Measurements from ENCODE around the gene YIF1B. TPM values are rescaled to one million over a fixed set of nuclear protein-coding genes. Genes with fewer than 3 reads are reported as not detected.

Gene YIF1B
- total RNA-seq, 1 donor from 2014 or later = 72.2 TPM

DNA sequence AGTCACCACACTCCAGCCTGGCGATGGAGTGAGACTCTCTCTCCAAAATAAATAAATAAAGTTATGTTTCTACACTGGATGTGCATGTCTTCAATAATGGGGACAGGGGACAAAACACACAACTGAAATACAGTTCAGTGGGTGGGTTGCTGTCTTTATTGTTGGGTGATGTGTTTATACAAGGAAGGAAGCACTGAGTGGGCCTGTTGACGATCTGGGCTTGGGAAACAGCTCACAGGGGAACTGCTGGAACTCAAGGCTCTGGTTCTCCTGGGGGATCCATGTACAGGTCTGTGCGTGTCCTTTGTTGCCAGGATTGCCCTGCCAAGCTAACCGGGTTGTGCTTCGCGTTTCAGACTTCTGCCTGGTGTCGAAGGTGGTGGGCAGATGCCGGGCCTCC lies 32.5 kb downstream of the YIF1B start:
- no peak for DNase-seq (ENCODE audit: low read depth)
- no peak overlapping the region for H3K4me3 ChIP-seq (ENCODE audit: low read depth, low read length)
- no peak for TF ChIP-seq CTCF (conservative IDR thresholded peaks at IDR 0.05; ENCODE audit: low read depth, low read length)

GRCh38 chr19:38281811-38282566 lies 33.8 kb downstream of the YIF1B start:
- H3K4me3 ChIP-seq (ENCODE audit: low read depth, low read length) = no peak overlapping the region
- no peak for TF ChIP-seq CTCF (conservative IDR thresholded peaks at IDR 0.05; ENCODE audit: low read depth, low read length)
- DNase-seq (ENCODE audit: low read depth) = no peak

DNA sequence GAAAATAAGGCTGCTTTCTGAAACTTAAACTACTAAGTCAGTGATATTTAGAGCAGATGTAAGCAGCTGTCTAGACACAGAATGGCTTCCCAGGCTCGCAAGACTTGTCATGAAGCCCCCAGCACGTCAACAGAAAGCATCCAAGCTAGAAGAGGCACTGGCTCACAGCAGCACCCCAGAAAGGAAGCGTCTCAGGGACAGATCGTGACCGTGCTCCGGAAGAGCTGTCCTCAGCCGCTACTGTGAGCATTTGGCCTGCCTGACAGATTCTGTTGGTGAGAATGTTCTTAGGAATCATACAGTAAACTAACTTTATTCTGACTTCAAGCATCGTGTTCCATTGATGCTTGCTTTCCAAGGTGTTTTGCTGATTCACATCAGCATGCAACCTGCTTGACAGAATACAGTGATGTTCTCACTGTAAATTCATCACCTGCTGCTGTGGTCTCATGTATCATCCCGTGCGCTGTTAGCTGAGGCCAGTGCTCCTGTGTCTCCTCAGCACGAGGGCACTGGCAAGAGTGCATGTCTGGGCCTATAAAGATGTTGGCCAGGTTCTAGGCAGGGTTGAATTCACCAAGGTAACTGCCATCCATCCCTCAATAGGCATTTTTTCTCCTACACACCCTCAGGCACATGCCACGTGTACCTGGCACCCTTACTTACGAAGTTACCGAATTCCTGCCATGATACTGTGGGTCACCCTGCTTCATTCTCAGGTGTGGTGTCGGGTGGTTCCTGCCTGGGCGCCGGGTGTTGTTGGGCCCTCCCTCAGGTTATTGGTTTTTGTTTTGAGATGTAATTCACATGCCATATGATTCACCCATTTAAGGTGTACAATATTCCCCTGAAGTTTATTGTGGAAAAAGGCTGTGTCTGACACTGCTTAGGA lies 35.5 kb downstream of the YIF1B start:
- TF ChIP-seq CTCF (conservative IDR thresholded peaks at IDR 0.05; ENCODE audit: low read depth, low read length) = no peak
- no peak for DNase-seq (ENCODE audit: low read depth)
- no peak overlapping the region for H3K4me3 ChIP-seq (ENCODE audit: low read depth, low read length)

DNA sequence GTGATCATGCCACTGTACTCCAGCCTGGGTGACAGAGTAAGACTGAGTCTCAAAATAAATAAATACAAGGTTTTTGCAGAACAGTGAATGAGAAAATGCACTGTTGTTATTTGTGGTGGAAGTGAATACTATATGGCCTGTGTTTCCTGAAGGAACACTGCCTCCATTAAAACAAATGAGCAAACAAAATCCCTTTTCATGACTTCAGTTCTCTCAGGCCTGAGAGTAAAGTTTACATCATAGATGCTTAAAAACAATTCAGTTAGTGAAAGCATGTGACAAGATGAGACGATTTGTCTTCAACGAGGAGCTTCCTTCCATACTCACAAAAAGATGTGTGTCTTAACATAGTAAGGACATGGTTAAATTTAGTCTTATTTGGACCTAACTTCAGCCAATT lies 37.0 kb downstream of the YIF1B start:
- no peak for TF ChIP-seq CTCF (conservative IDR thresholded peaks at IDR 0.05; ENCODE audit: low read depth, low read length)
- no peak for DNase-seq (ENCODE audit: low read depth)
- no peak overlapping the region for H3K4me3 ChIP-seq (ENCODE audit: low read depth, low read length)

DNA sequence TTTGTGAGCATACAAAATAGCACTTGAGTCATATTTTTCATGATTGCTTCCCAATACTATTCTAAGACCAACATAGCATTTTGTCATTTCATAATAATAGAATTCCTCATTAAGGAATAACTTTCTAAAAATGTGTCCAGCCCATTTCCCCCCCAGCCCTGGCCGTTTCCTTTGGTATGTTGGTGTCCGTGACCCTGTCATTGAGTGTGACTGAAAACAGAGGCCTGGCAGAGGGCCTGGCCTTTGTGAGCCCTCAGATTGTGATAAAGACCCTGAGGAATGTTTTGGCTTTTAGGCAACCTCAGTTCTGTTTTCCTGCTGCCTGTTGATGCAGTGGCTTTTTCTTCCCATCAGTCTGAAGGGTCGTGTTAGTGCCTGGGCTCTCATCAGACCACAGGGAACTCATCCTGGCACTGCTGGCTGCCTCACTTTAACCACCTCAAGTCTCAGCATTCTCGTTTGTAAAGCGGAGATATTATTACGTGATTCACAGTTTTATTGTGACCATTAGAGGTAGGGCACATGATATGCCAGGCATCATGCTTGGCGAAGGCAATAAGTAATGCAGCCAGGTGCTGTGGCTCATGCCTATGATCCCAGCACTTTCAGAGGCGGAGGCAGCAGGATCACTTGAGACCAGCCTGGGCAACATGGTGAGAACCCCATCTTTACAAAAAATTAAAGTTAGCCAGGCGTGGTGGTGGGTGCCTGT lies 37.6 kb downstream of the YIF1B start:
- DNase-seq (ENCODE audit: low read depth) = no peak
- no peak overlapping the region for H3K4me3 ChIP-seq (ENCODE audit: low read depth, low read length)
- TF ChIP-seq CTCF (conservative IDR thresholded peaks at IDR 0.05; ENCODE audit: low read depth, low read length) = no peak

DNA sequence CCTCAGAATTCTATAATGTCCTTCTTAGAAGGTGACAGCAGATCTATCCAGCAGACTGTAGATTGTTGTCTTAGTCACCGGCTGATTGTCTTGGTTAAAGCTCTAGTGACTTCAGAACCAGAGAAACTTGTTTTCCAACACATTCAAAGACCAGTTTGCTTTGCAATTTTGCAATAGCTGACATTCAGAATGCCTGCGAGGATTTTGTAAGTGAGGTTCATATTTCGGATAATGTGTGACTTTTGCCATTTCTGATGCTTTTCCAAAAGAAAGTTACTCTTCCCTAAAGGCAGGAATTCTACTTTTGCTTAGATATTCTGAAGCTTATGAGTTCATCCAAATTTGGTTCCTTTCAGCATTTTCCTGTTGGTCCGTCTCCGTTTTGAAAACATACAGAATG lies 38.2 kb downstream of the YIF1B start:
- H3K4me3 ChIP-seq (ENCODE audit: low read depth, low read length) = no peak overlapping the region
- TF ChIP-seq CTCF (conservative IDR thresholded peaks at IDR 0.05; ENCODE audit: low read depth, low read length) = no peak
- DNase-seq (ENCODE audit: low read depth) = no peak
